ENCODE measurements around the gene MIP. TPM values are rescaled to one million over a fixed set of nuclear protein-coding genes. Genes with fewer than 3 reads are reported as not detected.

The MIP gene
- total and polyA plus RNA-seq, 2 of the 4 experiments (the other 2 are of a cell fraction), result not detected

DNA sequence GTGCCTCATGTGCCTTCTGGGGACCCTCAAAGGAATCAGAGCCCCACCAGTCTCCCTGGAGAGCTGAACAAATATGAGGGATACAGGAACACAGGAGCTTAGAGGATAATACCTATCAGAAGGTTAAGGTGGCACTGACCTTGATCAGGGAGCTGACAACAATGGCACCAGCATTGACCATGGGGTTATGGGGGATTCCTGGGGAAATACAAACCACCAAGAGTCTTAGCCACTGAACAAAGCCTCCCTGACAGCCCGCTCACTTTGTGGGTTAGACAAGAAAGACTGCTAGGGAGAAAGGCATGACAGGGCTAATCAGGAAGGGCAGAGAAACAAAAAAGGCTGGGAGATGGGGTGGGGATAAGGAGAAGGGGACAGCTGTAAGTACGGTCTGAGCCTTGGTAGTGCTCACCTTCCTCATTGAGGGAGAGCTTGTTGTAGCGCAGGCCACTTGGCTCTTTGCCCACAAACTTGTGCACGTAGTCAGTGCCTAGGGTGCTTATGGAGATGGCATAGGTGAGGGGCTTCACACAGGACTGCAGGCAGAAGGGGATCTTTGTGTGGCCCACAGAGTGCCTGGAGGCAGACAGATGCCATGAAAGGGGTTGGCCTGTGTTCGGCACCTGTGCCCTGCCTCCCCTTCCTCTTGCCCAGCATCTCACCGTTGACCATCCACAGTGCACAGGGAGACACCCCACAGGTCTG, 23.2 kb upstream of the MIP start:
- Histone ChIP-seq H4K91ac (ENCODE audit: insufficient read depth, low read depth, low read length) (no peak overlapping the region), H3K27me3 (ENCODE audit: control insufficient read depth, insufficient read depth, low read length) (no peaks in the 10 kb centered on the region), H2BK5ac (ENCODE audit: low read depth, low read length, poor library complexity, severe bottlenecking) (no peak overlapping the region), H2BK15ac (ENCODE audit: low read depth, low read length) (no peak overlapping the region), H3K56ac (ENCODE audit: extremely low read depth, insufficient read depth, low read length) (no peak overlapping the region), H2AK5ac (ENCODE audit: low read depth, low read length) (no peak overlapping the region), H3K27ac (ENCODE audit: insufficient read depth, low read length) (no peak overlapping the region), H3K14ac (replicated peaks; ENCODE audit: low read depth, low read length) (no peak overlapping the region), H3K18ac (ENCODE audit: low read depth, low read length) (no peak overlapping the region), H4K5ac (ENCODE audit: low read depth, low read length) (no peak overlapping the region), H4K8ac (ENCODE audit: low read depth in 2 of 2, low read length in 2 of 2) (no peak overlapping the region), H2AK9ac (replicated peaks; ENCODE audit: low read depth, low read length, poor library complexity) (no peak overlapping the region), H3K4me3 (ENCODE audit: insufficient read depth, low read depth, low read length) (no peak overlapping the region), H3K9ac (ENCODE audit: low read depth, low read length) (no peak overlapping the region), H3K9me1 (ENCODE audit: insufficient read depth, low read length) (peaks cover 12% of the 10 kb centered on the region; the same call in 1 of the 2 replicates), H2BK20ac (ENCODE audit: low read depth, low read length) (no peak overlapping the region), H4K20me1 (ENCODE audit: insufficient read depth, low read length) (no peaks in the 10 kb centered on the region), H3K36me3 (ENCODE audit: control insufficient read depth, insufficient read depth, low read length) (peaks cover 1% of the 10 kb centered on the region), H3K4ac (ENCODE audit: low read depth, low read length) (no peak overlapping the region), H3K79me1 (ENCODE audit: low read depth in 1 of 2, low read length in 2 of 2) (peaks cover 0 to 26% of the 10 kb centered on the region in 2 experiments; a peak in 3 of 4 replicates), H3K23ac (ENCODE audit: low read depth, low read length) (no peak overlapping the region), H2AFZ (replicated peaks; ENCODE audit: low read length, poor library complexity) (no peak overlapping the region), H3K4me1 (ENCODE audit: control insufficient read depth, insufficient read depth, low read length) (no peaks in the 10 kb centered on the region), H3K9me3 (ENCODE audit: control insufficient read depth, insufficient read depth, low read length) (no peaks in the 10 kb centered on the region), H2BK120ac (ENCODE audit: low read depth, low read length) (no peak overlapping the region), H3K4me2 (ENCODE audit: low read depth, low read length) (no peak overlapping the region)
- 100% methylated on average over 1 of the region's 6 CpGs; no CpG with 5 or more reads in 1 of the 2 experiments for WGBS, 2 experiments (ENCODE audit: extremely low coverage in 2 of 2, insufficient read length in 1 of 2)
- dilution Hi-C loops (cut with HindIII; ENCODE audit: low sequenced_read_pairs, unreplicated experiment), result no loop called here
- intact Hi-C loops (cut with micrococcal nuclease), result no loop called here
- no peak for DNase-seq
- no peak for ATAC-seq (ENCODE audit: low read depth)
- ChIA-PET POLR2A (ENCODE audit: unreplicated experiment) (no interaction called here), CTCF (interaction anchor here (0.9 kb wide), 1 partner anchor 14 kb away, joined by 3 read pairs; no protein-coding TSS in a partner anchor)
- in situ Hi-C loops (cut with MboI; ENCODE audit: low sequenced_read_pairs), result no loop called here
- BruUV-seq (replicated peaks), result no TSS peak
- no peak for TF ChIP-seq USF2 (IDR thresholded peaks at IDR 0.05; ENCODE audit: low read depth, low read length)
- no peak for TF ChIP-seq CTCF (conservative IDR thresholded peaks at IDR 0.05; ENCODE audit: low read depth, low read length)
- no peak for TF ChIP-seq MAZ (IDR thresholded peaks at IDR 0.05; ENCODE audit: borderline replicate concordance, low read depth, low read length)
- no peak for TF ChIP-seq NFE2L2 (IDR thresholded peaks at IDR 0.05; ENCODE audit: low read depth, low read length)
- no peak for TF ChIP-seq CHD1 (IDR thresholded peaks at IDR 0.05; ENCODE audit: low read depth, low read length)
- no peak for TF ChIP-seq RAD21 (IDR thresholded peaks at IDR 0.05; ENCODE audit: low read length)
- TF ChIP-seq SMC3 (IDR thresholded peaks at IDR 0.05; ENCODE audit: low read depth, low read length), result no peak
- no peak for TF ChIP-seq FOS (IDR thresholded peaks at IDR 0.05; ENCODE audit: low read depth, low read length)
- no peak for TF ChIP-seq POLR2A (IDR thresholded peaks at IDR 0.05; ENCODE audit: low read depth, low read length)
- TF ChIP-seq MXI1 (IDR thresholded peaks at IDR 0.05; ENCODE audit: borderline replicate concordance, low read depth, low read length), result no peak
- no peak for TF ChIP-seq RFX5 (IDR thresholded peaks at IDR 0.05; ENCODE audit: low read depth, low read length)
- TF ChIP-seq CEBPB (IDR thresholded peaks at IDR 0.05; ENCODE audit: low read depth, low read length), result no peak
